ENCODE results near the gene ZNF175.

Gene ZNF175

DNA sequence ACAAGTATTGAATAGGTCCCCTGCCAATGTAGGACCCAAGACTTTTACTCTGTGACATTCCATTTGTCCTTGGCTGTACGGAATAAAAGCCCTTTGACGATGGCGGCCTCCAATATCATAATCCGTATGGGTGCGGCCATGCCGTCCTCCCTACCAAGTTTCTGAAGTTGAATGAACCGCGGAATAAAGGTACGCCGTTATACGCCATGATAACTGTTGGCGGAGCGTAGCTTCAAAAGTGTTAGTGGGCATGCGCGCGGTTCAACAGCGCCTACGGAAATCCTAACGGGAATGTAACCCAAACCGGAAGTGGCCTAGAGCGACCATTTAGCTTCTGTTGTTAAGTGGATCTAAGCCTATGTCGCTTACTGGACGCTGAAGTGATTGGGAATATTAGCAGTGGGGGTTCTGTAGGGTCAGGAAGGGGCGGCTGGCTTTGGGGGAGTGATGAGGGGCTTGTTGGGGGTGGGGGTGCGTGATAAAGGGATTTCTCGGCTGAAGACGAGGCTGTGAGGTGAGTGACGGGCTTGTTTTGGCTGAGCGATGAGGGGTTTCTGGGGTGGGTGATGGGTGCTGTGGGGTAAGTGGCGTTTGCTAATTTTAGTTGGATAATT lies at the start of gene ZNF175:
TSS of gene ZNF175 (plus strand) at position 322 of the 614 bp plus-strand sequence. CDS start 2,047 bp downstream, outside the sequence.
- TF ChIP-seq, protein P1, sequence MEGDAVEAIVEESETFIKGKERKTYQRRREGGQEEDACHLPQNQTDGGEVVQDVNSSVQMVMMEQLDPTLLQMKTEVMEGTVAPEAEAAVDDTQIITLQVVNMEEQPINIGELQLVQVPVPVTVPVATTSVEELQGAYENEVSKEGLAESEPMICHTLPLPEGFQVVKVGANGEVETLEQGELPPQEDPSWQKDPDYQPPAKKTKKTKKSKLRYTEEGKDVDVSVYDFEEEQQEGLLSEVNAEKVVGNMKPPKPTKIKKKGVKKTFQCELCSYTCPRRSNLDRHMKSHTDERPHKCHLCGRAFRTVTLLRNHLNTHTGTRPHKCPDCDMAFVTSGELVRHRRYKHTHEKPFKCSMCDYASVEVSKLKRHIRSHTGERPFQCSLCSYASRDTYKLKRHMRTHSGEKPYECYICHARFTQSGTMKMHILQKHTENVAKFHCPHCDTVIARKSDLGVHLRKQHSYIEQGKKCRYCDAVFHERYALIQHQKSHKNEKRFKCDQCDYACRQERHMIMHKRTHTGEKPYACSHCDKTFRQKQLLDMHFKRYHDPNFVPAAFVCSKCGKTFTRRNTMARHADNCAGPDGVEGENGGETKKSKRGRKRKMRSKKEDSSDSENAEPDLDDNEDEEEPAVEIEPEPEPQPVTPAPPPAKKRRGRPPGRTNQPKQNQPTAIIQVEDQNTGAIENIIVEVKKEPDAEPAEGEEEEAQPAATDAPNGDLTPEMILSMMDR (IDR thresholded peaks at IDR 0.05), result no peak

DNA sequence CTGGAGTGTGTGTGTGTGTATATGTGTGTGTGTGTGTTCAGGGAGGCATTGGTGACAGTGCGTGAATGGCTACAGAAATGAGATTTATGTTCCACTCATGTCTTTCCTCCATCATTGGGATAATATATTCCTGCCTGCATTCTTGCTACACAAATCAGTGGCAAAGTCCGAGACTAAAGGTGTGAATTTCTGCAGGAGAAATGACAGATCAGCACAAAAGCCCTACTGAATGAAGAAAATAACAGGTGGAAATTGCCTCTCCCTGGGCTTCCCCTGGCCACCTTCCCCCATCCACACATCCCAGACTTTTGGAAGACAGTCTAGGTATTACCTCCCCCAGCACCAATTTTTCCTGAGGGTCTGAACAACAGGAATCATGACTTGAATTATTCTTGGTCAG lies 49.7 kb upstream of the ZNF175 start:
- TF ChIP-seq, protein P1 (IDR thresholded peaks at IDR 0.05), result no peak

- TF ChIP-seq, protein P1 (IDR thresholded peaks at IDR 0.05), result no peak
Measured at GRCh38 chr19:51521781-51522180, 49.3 kb upstream of the ZNF175 start.

GRCh38 chr19:51524666-51525264 lies 46.3 kb upstream of the ZNF175 start:
- TF ChIP-seq, protein P1 (IDR thresholded peaks at IDR 0.05), result no peak

DNA sequence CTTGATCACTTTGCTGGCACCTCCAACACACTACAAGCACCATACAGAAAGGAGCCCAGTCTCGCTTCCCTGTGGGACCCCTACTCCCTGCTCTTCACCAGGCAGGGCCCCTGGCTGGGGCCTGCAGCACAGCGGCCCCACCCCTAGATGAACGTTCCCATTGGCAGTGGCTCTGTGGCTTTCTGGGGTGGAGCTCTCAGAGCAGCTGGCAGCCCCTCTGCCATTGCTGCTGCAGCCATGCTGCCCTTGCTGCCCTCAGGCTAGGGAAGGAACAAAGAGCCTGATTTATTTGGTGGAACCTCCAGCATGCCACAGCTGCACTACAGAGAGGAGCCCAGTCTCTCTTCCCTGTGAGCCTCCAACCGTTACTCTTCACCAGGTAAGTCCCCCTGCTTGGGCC lies 45.4 kb upstream of the ZNF175 start:
- TF ChIP-seq, protein P1 (IDR thresholded peaks at IDR 0.05), result no peak

- TF ChIP-seq, protein P1 (IDR thresholded peaks at IDR 0.05), result no peak
Measured at GRCh38 chr19:51529301-51529700, 41.8 kb upstream of the ZNF175 start.

- TF ChIP-seq, protein P1 (IDR thresholded peaks at IDR 0.05), result no peak
Measured at GRCh38 chr19:51530616-51531015, 40.5 kb upstream of the ZNF175 start.

Measured in LNCAP (cell line).